Kidney capillary endothelial cell (primary cell): ENCODE data around the gene MAP2.
A peak's percentile ranks its signal among the peaks of the same experiment; 100 is the strongest.

Experiments used
- DNase-seq: peaks from one replicate; pipeline ENCODE4 v3.0.0-alpha.2; 2018; ENCODE audit warnings: low spot score

Gene MAP2

DNA sequence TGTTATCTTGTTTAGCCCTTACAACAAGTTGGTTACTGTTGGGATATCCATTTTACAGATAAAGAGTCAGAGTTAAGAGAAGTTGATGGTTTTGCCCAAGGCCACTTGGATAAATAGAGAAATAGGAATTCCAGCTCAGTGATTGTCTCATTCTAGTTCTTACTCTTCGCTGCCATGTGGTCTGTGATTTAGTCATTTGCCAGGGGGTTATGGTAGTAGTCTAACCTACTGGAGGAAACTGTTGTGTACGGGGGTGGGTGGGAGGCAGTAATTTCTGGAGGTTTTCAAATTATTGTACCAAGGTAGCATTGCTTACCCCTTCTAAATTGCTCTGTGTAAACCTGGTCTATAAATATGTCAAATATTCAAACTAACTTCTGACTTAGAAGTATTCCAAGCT, 110.4 kb downstream of the MAP2 start:
- DNase-seq, result no peak

DNA sequence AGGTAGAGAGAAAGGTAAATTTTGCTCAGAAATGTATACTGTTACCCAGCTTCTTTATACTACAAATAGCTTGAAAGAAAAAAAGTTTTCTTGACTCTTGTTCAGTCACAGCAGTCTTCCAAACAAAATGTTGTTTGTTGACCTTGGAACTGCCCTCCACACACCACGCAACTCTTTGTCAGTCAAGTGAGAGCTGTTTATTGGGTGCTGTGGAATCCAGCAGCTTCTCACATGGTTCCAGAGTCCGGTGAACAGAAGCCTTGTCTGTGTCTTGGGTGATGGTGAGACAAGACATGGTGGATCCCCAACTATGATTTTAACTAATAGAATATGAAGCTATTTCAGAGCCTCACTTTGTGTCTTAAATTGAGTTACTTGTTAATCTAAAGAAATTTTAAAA, 112.5 kb downstream of the MAP2 start:
- DNase-seq, result no peak

DNA sequence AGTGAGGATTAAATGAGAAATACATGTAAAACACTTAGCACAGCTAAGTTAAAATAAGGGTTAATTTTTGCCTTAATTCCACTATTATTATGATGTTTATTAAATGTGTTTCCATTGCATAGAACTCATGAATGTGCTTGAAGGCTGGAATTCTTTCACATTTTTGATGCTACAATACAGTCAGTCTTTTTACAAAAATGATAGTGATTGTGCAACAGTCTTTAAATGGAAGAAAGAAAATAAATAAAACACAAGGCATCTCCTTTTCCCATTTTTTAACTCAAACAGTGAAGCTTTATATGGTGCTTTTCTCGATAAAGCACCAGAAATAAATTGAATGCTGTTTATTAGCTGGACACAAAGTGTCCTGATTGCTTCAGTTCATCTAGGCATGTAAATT, 123.9 kb downstream of the MAP2 start:
- DNase-seq, result no peak

DNA sequence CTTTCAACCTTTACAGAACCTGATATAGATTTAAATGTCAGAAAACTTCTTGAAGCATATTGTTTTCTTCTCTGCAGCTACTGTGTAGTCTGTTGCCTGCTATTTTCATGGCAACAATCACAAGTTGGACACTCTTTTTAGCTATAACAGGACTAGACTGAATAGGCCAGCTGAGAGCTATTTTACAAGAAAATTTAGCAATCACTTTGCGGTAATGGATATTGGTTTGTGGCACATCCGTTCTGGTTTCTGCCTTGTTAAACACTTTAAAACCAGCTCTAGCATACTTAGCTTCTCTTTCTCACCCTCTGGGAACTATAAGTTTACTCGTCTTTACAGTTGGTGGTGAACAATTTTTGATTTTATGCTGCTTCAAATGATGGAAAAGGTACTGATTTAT, 125.7 kb downstream of the MAP2 start:
- DNase-seq, result no peak

DNA sequence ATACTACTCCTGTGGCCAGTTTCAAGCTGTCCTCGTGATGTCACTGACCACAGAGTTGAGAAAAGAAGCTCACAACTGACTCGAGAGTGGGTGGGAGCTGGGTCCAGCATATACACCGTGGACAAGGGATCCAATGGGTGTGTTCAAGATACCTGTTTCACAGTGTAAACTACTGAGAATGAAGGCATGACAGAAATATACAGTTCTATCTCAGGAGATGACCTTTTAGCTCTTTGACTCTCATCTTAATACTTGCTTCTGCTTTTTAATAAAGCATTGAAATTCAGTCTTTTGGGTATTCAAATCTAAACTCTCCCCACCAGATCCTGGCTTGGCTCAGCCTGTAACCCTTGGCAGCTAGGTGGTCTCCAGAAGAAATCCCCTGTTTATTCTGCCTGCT, 130.1 kb downstream of the MAP2 start:
- no peak for DNase-seq

DNA sequence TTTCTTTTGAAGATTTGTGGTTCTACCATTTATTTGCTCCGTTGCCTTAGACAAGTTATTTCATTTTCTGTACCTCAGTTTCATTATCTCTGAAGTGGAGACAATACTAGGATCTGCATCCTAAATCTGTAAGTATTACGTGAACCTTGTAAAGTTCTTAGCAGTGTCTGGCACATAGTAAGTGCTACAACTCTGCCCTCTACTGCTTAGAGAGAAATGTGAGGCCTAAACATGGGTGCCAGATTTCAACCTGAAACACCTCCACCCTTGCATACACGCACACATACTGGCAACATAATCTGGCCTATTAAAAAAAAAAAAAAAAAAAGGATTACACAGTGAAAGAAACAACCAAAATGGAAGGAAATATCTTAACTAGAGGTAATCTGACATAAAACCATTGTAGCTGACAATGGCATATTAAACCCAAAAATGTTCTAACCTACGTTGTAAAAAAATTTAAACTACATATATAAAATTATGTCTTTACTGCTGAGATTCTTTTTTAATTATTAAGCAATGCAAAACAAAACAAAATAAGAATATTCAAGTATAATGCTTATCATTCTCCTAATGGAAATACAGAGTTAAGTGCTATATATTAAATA, 132.6 kb downstream of the MAP2 start:
- DNase-seq, result peak; percentile 29

DNA sequence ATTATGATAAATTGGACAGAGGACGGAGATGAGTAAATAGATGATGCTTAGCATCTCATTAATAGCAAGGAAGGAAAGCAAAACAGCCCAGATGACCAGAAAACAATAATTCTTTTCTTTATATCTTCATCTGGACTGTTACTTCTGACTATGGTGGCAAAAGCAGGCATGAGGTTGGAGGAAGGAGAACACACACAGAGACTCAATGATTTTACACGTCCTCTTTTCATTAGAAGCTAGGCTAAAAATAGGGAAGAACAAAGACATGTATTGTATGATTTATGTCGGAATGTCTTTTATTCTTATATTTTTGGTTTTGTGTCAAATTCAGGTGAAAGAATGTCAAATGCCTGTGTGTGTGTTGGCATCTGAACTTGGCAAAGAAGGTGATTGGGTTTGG, 137.1 kb downstream of the MAP2 start:
- no peak for DNase-seq

DNA sequence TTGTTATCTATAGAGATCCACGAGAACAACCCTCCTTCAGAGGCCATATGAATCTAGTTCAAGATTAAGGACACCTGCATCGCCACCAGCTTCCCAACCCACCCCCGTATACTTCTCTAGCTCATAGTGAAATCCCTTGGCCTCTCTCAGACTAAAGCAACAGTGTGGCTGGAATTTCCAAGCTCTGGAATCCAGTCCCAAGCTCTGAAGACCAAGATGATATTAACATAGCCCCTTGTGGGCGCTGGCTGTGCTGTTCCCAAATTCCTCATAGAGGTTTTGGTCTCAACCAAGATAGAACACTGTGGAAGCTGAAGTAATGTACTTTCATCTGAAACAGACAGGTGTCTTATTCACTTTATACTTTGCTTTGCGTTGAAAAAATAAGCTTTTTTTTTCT, 139.6 kb downstream of the MAP2 start:
- no peak for DNase-seq

DNA sequence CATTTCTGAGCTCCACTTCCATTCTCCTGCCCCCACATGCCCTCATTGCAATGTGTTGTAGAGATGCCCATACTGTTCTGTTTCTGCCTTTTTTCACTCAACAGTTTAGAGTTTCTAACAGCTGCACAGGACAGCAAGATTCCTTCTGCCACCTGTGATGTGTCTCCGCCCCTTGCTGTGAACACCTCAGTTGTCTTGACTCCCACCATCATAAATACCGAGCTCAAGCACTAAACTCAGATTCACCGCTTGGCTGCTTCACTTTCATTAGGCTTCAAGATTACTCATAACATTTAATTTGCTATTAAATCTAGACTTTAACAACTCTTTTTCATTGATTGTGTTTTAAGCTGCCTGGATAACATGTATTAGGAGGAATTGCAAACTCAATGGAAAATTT, 141.0 kb downstream of the MAP2 start:
- no peak for DNase-seq

DNA sequence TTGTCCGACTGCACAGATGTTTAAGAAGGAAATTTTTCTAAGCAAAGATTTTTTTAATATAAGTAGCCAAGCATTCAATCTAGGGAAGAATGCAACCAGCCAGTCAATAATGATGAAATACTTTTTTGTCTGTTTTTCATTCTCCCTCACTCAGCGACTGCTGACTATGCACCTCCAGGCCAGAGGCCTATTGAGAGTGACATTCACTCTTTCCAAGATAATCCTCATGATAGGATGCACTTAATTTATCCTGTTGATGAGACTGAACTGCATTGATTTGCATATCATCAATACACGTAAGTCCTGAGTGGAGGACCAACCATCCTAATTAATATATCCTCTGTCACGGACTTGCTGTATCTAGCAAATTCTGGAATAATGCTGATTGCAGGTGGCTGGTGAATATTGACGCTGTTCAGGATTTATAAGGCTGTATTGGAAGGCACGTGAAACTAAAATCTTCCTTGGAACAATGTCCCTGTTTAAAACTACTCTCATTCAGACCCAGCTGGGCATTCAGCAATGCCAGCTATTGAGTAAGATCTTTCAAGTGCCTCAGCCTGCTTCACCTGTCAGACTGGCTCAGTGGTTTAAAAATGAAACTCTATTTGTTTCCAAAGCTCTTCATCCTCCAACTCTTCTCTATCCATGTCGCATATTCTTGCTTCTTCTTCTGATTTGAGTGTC, 142.2 kb downstream of the MAP2 start:
- no peak for DNase-seq

DNA sequence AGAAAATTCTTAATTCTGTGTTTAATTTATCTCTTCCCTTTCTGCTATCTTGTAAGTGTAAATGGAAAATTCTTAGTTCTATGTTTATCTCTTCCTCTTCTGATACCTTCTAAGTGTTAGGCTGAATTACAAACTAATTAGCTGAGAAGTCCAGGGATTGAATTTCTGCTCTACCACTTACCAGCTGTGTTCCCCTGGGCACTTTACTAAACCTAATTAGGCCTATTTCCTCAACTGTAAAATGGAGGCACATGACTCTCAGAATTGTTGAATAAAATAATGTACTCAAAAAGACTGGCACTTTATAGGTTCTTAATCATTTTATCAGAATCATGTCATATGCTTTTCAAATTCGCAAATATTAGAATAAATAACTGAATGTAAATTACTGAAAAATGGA, 146.3 kb downstream of the MAP2 start:
- DNase-seq, result no peak

DNA sequence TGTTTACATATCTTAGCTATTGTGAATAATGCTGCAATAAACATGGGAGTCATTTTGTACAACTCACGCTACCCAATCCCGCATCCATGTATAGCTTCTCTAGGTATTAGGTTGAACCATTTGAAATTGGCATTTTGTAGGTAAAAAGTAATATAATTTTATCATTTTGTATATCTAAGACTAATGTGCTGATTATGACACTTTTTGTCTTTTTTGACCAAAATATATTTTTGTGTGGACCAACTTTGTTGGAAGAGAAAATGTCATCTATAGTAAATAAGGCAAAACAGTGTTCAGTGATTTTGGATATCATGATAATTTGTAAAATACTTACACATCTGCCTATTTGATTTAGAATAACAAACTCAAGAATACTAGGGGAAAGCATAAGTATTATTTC, 150.7 kb downstream of the MAP2 start:
- DNase-seq, result no peak

DNA sequence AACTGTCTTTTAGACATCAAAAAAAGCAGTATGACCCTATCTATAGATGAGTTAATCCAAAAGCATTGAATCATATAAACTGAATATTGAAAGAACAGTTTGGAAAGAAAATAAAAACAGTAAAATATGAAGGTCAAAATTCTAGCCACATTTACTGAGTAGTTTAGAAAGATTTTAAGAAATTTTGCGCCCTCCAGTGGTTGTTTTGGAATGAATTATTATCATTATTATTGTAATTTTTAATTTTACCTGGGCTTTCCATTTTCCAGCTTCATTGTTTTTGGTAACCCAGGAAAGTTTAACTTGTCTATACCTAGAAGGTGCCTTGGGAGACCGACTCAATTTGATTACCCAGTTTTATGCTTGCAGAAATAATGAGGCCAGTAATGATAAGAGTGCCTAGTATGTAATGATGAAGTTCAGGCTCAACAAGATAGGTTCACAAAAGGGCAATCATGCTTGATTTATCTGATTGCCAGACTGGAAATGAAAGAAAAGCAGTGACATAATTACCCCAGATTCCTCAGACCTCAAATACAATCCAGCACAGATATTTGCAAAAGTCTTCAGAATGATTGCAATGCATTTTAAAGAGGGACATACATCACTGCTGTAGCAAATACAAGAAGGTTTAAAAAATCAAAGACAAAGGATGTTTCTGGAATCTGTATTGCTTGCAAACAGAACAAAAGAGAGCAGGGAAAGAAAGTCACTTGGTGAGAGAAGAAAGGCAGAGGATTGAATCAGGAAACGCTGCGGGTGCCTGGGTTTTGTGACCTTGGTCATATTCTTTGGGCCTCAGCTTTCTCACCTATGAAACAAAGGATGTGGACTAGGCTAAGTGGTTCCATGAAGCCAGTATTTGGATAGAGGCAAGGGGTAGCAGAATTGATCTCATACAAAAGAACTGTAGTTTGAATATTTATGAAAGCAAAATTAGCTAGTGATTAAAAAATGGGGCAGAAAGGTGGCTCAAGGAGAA, 153.8 kb downstream of the MAP2 start:
- peak; percentile 20 for DNase-seq

DNA sequence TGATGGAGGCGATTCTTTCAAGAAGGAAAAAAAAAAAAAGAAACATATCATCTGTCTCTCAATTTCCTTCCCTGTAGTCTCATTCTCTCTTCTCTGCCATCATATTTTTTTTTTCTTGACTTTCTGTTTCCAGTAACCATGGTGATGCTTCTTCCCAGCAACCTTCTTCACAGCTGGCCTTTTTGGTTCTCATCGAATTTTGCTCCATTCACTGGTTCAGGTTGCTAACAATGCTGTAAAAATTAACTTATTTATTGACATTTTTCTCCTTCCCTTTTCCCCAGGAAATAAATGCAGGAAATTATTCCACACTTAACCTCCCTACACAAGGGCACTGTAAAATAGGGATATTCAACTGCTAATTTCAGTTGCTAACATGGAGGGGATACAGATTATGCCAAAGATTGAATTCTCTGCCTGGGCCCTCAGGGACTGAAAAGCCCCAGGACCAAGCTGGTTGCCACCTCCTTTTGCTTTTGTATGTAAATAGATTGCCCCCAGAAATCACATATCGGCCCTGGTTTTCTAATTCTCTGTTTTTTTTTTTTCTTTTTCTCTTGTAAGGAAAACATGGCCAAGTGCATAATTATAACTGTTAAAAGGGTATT, 154.7 kb downstream of the MAP2 start:
- no peak for DNase-seq

DNA sequence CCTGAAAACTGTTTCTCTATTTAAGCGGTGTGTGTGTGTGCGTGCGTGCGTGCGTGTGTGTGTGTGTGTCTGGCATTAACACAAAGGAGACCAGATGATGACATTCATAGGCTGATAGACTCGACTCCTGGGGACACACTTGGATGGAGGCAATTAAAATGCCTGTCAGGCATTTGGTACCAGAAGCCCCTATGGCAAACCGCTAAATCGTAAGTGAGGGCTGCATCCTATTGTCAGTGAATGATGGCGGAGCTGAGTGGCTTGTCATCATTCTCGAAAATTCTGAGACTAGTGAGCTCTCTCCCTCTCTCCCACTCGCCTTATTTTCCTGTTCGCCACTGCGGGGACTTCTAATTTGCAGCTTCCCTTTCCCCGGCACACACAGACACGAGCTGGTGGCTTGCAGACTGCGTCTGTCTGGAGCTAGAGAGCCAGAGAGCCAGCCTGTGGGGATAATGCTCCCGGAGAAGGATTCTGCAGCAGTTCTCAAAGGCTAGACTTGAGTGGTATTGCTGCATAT, 155.4 kb downstream of the MAP2 start:
- peak; percentile 3 for DNase-seq

DNA sequence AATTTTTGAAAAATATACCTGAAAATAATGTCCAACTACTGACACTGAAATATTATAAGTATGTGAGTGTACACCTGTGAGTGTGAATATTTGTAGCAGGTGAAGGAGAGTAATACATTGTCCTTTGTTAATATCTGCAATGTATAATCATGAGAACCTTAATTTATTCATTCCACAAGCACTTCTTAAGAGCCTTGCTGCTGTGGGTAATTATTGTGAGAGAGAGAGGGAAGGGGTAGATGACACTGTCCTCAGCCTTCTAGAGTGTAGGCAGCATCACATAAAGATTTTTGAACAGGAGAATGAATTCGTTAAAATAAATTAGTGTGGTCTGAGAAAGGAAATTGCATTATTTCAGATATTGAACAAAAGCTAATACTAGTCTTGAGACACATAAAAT, 157.2 kb downstream of the MAP2 start:
- DNase-seq, result no peak

DNA sequence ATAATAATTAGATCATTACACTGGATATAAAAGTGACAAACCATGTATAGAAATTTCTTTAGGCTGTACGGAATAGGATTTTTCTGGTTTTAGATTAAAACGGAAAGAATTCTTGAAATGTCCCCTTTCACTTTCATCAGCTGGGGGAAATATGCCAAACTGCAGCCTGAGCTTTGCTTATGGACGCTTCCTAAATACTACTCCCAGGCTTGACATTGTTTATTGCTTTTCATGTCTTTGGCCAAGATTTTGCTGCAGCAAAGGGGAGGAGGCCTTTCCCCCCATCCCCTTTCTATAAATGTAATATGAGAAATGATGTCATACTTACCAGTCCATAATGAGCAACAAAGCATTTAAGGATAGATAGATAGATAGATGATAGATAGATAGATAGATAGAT, 158.4 kb downstream of the MAP2 start:
- no peak for DNase-seq

DNA sequence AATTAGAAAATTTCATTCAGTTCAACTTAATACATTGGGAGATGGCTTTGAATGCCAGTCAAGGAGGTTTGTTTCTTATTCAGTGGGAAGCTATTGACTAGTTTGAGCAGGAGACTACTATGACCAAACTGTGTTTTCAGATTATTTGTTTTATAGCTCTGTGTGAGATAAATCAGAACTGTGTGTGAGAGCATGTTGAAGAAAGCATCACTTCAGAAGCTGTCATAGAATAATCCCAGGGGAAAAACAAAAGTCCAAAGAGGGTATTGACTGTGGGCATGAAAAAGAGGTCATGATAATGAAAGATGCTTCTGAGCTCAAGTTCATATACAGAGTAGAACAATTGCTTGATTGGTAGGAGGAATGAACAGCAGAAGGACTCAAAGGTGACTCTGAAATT, 160.6 kb downstream of the MAP2 start:
- no peak for DNase-seq

DNA sequence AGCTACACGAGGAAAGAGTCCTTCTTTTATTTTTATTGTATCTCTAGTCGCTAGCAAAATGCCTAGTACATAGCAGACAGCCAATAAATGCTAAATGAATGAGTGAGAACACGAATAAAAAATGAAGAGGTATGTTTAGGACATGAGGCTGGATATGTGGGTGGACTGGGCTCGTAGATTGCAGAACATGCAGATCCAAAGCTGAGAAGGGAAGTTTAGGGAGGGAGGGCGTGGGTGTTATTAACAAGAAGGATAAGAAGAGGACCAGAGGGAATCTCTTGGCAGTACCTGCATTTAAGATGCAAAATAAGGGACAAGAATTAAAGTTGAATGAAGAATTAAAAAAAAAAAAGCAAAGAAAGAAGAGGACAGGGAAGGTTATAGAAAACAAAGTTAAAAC, 161.1 kb downstream of the MAP2 start:
- no peak for DNase-seq

DNA sequence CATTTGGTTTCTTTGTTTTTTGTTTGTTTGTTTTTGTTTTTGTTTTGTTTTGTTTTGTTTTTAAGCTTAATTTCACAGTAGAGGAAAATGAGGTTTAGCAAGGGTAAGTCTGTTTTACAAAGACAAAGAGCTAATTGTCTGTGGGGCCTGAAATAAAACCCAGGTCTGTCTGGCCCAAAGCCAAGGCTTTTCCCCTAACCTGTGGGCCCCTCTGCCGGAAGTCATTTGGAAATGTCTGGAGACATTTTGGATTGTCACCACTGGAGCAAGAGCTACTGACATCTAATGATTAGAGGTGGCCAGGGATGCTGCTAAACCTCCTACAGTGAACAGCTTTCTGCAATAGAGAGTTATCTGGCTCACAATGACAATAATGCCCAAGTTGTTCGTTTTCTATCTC, 167.2 kb downstream of the MAP2 start:
- no peak for DNase-seq

DNA sequence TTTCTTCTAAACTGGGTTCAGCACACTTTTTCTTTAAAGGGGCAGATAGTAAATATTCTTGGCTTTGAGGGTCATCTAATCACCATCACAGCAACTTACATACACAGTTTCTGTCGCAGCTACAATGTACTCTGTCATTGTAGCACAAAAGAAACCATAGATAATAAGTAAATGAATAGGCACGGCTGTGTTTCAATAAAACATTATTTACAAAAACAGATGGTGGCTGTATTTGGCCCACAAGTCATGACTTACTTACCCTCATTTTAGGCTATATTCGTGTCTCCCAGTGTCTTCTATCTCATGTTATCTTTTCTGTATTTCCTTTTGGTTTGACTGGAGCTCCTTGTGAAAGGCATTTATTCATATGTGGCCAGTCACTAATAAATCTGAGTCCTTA, 168.3 kb downstream of the MAP2 start:
- no peak for DNase-seq

DNA sequence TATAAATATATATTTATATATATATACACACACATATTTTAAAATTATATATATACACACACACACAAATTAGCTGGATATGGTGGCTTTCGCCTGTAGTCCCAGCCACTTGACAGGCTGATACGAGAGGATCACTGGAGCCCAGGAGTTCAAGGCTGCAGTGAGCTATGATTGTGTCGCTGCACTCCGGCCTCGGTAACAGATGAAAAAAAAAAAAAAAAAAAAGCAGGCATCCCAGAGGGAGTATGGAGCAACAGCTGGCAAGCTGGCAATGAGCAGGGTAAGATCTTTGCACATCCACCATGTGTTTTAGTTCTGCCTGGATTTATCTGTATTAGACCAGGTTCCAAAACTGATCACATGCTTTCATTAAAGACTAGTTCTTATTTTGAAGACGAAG, 170.1 kb downstream of the MAP2 start:
- no peak for DNase-seq
